HG03108 (cell line): ENCODE data around the gene NOVA2.
A peak's percentile ranks its signal among the peaks of the same experiment; 100 is the strongest.

Experiments used
- ATAC-seq: cut with Tn5 transposase; IDR thresholded peaks from one replicate; pipeline ENCODE4 v1.9.1; 2021; ENCODE audit warnings: moderate library complexity; ENCODE audit not compliant: unreplicated experiment

Gene NOVA2

GRCh38 chr19:46002678-46003275 lies 29.1 kb upstream of the NOVA2 start:
- no peak for ATAC-seq

GRCh38 chr19:46000491-46001246 lies 27.0 kb upstream of the NOVA2 start:
- no peak for ATAC-seq

GRCh38 chr19:45999653-46000121 lies 26.0 kb upstream of the NOVA2 start:
- no peak for ATAC-seq

GRCh38 chr19:45998834-45999233 lies 25.2 kb upstream of the NOVA2 start:
- no peak for ATAC-seq

GRCh38 chr19:45996933-45997332 lies 23.3 kb upstream of the NOVA2 start:
- no peak for ATAC-seq

- ATAC-seq: no peak
These were observed 22.2 kb upstream of the NOVA2 start for GRCh38 chr19:45995715-45996385.

- peak; percentile 94 for ATAC-seq
These were observed 21.5 kb upstream of the NOVA2 start, which contains the start of gene CCDC61 for GRCh38 chr19:45994998-45995714. CCDC61 (plus strand) TSS chr19:45995467; CDS start chr19:46003019, 7,552 bp downstream.

GRCh38 chr19:45994456-45994997 lies 20.9 kb upstream of the NOVA2 start:
- ATAC-seq: no peak

- no peak for ATAC-seq
These were observed 16.6 kb upstream of the NOVA2 start for GRCh38 chr19:45990113-45990728.

GRCh38 chr19:45985321-45985720 lies 11.7 kb upstream of the NOVA2 start:
- no peak for ATAC-seq

GRCh38 chr19:45981350-45981749 lies 7.7 kb upstream of the NOVA2 start:
- ATAC-seq: no peak

- no peak for ATAC-seq
These were observed 4.5 kb upstream of the NOVA2 start for GRCh38 chr19:45978156-45978555.

- no peak for ATAC-seq
These were observed 2.5 kb upstream of the NOVA2 start for GRCh38 chr19:45976178-45976577.

- no peak for ATAC-seq
These were observed 1.8 kb upstream of the NOVA2 start for GRCh38 chr19:45975306-45976070.

- no peak for ATAC-seq
These were observed 621 bp downstream of the NOVA2 start for GRCh38 chr19:45972947-45973540.

- no peak for ATAC-seq
These were observed 1.4 kb downstream of the NOVA2 start for GRCh38 chr19:45972081-45972946.

- ATAC-seq: no peak
These were observed 2.3 kb downstream of the NOVA2 start for GRCh38 chr19:45971260-45971902.

GRCh38 chr19:45969676-45970075 lies 4.0 kb downstream of the NOVA2 start:
- ATAC-seq: no peak
